ENCODE measurements around the gene ADAM19. TPM values are rescaled to one million over a fixed set of nuclear protein-coding genes. Genes with fewer than 3 reads are reported as not detected.
A peak's percentile ranks its signal among the peaks of the same experiment; 100 is the strongest.

Gene ADAM19
- polyA plus RNA-seq, 10 donors: 15.4 to 27.2 (median 20.0) TPM

DNA sequence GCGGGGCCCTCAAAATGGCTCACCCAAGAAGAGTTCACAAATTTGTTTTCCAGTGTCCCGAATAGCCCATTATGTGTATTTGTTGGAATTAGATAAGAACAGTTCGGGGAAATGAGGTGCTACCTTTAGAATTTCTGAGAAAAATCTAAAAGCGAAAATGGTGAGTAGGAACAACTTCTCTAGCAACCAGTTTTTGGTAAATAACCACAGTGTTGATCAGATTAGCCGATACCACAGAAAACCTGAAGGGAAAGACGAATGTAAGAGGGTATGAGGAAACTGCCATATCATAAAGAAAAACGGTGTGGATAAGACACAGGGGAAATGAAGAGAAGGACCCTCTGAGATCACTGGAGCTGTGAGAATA is 31.0 kb downstream of the ADAM19 start:
- DNase-seq: no peak

DNA sequence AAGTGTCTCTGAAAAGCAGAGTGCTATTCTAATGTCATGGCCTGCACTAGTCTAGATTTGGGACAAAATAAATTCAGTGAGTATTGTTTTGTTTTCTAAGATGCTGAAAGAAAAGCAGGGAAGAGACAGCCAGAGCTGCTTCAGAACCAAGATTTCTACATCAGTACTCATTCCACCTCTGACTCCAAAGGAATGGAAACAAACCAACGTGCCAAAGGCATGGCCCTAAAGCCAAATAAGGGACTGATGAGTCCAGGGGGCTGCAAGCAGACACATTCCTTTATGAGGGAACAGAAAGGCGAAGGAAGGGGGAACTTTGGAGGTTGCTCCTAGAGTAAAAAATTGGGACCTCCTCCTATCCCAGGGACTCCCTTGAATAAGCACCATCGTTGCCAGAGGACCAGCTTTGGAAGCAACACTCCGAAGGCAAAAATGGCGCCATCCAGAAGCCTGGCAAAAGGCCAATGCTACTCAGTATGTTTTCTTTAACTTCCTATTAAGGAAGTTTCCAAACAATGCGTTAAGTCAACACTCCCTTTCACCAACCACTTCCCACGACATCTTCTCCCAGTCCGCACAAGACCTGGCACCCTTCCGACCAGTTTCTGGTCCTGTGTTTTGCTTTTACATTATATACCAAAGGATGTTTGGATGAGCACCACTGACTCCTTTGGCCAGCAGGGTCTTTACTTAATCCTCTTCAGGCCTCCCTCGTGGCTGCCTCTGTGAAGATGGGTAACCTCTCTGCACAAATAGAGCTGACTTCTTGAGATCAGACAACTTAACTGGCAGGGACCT is 31.6 kb downstream of the ADAM19 start:
- DNase-seq: no peak

DNA sequence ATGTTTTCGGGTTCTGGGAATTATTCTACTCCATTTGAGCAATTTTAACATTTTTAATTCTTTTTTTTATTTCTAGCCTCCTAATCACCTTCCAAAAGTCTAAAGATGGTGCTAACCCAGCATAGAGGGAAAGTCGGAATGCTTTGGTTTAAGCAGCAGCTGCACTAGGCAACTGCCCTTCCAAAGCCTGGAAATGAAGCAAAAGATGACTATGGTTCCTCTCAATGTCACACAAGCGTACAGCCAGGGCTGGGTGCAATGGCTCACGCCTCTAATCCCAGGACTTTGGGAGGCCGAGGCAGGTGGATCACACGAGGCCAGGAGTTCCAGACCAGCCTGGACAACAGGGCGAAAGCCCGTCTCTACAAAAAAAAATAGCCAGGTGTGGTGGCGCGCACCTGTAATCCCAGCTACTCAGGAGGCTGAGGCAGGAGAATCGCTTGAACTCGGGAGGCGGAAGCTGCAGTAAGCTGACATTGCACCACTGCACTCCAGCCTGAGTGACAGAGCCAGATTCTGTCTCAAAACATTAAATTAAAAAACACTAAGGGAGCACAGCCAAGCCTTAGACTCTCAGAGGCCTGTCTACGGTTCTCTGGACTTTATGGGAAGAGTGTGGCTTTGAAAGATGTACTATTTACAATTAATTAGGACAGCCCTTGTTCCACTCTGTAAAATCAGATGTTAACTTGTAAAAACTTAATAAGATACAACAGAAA is 33.1 kb downstream of the ADAM19 start:
- no peak for DNase-seq

DNA sequence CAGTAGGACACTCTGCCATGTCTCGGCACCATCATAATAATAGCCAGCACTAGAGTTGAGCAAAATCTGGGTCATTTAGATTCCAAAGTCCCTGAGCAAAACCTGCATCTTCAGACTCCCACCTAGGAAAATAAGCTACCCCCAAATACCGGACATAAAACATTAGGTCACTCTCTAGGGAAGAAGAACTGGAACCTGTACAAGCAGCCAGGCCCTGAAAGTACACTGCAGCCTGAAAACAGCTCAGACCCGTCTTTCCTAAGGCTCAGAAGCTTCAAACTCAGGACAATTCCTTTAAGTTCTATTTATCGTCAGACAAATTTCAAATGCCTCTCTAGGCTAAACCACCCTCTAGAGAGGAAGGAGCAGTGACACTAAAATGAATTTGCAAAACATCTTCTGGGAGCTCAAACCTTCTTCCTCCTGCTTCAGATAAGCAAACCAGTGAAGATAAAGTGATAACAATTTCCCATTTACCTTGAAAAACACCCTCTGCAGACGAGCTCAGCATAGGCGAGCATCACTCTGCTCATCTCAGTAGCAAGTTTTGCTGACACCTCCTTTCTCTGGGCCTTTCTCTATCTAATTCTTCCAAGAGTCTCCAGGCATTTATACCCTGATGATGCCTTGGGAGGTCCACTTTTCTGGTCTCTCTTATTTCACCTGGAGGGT is 34.0 kb downstream of the ADAM19 start:
- DNase-seq: peak in 1 of 3 donors; percentile 73

DNA sequence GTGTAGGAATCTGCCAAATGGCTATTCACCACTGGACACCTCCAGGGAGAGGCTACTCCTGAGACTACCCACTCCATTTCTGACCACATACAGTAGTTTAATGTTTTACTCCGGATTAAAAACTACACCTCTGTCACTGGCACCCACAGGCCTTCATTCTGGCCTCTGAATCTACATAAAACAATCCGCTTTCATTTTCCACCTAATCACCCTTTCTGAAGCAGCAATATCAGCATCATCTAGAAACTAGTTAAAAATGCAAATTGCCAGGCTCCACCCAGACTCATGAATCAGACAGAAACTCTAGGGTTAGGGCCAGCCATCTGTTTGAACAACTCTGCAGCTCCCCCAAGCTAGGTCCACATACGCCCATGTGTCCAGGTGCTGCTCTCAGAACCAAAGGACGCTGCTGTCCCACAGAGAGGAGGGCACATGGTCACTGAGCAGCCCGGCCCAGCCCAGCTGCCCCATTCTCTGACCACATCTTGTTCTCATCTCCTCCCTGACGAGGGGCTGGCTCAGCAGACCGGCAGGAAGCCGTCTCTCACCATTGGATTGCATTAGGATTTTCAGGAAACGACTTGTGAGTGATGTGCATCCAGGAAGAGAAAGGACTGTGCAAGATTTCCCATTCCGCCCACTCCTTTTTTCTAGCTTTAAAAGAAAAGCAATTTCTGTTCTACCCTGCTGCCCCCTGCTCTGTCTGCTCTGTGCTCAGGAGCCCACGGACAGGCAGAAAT is 34.7 kb downstream of the ADAM19 start:
- peak in 2 of 3 donors; percentile 69 to 88 for DNase-seq

DNA sequence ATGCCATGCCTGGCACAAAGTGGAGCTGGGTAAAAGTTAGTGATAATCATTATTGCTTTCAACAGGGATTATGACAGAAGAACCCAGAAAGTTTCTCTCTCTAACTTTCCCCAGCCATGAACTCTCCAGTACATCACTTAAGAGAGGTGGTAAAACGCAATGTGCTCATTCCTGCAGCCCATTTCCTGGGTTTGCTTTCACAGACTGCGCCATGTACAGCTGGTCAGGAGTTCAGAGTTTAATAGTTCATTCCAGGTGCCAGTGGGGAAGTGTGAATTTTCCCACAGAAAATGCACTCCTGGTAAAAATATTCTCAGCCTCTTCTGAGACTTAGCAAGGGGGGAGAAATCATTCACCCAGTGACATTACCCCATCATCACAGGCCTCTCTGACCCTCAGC is 35.5 kb downstream of the ADAM19 start:
- no peak for DNase-seq

DNA sequence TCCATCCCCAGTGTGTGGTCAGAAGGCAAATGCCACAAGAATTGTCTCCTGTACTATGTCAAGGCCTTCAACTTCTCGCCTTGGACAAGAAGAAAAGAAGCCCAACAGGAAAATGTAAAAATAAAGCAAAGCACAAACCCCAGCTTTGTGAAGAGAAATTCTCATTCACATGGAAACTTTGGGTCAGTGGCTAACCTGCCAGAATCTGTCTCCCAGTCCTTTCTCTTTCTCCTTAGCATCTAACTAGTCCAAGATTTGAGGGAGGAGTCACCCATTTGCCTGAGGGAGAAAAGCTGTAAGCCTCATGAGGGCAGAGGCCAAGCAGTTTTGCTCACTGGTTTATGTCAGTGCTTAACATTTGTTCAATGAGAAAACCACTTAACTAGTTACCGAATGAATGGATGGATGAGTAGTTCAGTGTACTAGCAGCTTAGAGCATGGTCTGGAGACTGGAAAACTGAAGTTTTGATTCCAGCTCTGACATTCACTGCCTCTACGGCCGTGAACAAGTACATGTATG is 36.0 kb downstream of the ADAM19 start:
- DNase-seq: no peak

DNA sequence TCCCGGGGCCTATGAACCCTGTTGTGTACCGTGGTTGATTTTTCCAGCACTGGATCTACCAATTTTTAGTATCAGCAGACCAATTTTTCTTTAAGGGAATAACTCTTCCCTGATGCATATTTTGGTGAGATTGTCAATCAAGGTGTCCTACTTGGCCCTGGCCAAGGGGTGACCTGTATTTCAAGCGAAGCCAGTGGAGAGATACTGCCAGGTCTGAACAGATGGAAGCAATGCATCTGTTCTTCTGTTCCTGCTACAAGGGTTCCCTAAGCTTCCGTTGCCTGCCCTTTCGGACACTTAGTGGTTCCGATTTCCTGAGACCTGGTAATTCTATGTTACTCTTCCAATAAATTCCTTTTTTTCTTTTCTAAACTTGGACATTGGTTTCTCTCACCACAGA is 37.3 kb downstream of the ADAM19 start:
- no peak for DNase-seq

DNA sequence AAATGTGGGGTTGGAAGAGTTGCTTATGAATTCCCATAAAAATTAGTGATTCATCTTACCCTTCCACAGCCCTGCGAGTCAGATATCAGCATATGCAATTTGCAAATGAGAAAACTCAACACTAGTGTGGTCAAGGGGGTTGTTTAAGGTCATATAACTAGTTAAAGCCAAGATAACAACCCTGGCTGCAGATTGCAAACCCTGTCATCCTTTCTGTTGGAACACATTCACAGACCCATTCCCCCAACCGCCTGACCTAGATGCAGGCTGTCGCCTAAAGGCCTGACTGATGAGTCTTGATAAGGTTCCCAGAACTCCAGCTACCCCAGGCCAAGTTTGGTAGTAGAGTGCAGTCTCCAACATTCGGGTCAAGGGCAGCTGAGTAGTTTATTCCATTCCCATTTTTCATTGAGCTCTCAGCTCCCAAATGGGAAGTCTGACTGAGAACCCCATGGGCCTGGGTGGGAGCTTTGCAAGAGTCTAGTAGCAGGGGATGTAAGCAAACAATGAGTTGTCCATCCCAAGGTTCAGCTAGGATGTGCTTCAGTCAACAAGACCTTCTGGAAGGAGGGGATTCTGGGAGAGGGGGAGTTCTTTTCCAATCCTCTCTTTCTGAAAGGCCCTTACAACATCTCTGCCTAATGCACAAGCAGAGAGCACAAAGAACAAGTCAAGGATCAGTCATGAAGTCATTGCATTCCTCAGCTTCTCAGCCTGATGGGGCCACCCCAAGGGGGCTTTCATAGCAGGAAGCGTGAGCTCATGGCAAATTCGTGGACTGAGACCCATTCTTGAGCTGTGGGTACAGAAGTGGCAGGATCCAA is 40.3 kb downstream of the ADAM19 start:
- DNase-seq: no peak

DNA sequence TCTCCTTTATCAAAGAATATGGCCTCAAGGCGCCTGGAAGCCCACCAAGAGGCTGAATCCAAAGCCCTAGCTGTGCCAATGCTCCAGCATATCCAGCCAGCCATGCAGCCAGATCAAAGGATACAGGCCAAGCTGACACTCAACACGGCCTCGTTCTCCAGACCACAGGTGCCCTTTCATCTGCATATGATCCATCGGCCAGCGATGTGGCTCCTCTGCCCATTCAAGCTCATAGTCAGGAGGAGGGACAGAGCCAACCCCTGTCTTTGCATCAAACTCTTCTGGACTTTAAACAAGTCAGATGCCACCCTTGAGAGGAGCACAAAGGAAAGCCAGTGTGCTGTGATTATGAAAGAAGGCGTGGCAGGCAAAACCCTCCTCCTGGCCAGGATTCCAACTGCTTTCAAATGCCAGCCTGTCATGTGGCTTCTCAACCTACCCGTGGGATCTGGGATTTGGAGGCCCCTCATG is 42.5 kb downstream of the ADAM19 start:
- no peak for DNase-seq

DNA sequence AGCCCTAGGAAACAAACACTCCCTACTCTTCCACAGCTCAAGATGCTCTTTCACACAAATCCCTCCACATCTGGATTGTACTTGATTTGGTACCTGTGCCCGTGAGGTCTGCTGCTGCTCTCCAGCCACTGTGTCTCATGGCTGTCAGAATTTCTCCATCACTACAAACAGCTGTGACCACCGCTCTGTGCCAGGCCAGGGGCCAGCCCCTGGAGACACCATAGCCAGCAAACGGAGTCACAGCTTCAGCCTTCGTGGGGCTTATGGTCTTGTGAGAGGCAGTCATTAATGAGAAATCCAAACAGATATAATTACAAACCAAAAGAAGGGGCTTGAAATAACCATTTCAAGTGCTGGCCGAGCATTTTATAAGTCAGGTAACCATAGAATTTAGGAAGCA is 43.6 kb downstream of the ADAM19 start:
- DNase-seq: no peak

DNA sequence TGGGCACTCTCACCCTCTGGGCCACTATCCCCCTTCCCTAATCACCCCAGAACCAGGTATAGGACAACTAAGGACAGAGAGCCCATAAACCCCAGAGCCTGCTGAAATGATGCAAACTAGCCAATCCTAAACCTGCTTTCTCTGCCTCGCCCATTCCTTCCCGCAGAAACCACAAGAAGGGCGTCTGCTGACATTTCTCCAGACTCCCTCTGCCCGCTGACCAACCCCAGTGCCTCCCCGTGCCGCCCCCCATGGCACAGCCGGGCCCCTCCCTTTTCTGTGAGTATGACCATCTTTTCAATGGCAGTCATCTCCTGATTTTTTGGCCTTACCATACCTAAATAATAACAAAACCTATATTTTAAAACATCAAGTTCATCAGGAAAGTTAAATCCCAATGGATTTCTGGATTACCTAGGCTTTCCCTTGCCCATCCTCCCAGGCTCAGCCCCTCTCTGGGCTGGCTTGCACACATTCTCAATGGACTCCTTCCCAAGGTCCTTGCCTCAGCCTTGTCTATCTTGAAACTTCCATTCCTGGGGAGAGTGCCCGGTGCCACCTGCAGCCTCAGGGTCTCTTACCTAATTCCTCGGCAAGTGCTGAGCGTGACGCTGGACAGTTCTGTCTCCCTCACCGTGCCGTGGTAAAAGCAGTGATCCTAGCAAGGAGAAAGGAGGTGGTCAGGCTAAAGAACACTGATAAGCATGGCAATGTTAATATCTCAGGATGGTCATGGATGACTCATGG is 45.2 kb downstream of the ADAM19 start:
- no peak for DNase-seq

DNA sequence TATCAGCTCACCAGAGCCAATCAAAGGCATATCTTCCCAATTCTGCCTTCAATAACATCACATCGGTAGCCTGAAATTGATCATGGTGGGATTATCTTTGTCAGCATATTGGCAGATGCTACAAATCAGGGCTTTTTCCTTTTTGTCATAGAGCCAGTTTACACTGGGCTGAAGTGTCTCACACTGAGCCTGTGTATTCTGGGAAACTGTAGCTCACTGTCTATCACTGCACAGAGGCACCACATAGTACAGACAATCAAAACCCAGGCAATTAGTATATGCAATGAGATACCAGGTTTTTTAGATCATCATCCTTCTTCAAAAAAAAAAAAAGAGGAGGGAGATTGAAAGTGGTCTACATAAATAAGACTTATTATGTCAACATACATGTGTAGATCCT is 46.6 kb downstream of the ADAM19 start:
- no peak for DNase-seq

DNA sequence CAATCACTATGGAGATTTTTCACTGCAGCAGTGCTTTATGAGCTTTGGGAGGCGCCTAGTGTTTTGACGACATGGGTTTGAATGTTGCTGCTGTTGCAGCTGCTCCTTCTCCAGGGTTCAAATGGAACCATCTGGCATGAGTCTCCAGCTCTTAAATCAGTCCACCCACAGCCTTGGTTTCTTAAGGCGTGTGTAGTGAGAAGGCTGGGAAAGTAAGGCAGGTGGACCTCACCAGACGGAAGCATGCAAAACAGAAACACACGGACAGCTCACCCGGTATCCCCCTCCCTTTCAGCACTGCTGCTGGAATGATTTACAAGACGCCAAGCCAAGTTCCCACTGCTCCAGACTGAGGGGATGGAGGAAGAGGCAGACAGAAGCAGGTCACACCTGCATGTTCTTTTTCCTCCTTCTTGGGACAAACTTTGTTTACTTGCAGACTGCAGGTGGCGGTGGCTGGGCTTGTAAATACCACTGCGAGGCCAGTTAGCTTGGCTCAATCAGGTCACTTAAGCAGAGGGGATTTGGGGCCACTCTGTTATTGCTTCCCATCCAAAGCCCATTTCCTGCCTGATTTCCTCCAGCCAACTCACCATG is 47.4 kb downstream of the ADAM19 start:
- peak; percentile 57 to 94 (median 78) for DNase-seq

DNA sequence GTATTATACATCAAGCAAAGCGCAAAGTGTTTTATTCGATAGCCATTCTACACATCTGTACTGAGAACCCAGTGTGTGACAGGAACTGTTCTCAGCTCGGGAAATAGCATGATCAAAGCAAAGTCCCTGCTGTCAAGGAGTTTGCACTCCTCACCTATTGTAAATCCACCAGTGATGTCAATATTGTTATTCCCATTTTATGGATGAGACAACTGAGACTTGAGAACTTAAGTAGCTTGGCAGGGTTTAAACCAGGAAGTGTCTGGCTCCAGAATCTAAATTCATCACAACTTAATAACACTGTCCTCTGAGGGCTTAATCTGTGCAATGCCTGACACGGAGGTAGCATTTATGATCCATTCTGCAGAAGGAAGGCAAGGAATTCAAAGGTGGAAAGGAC is 50.7 kb downstream of the ADAM19 start:
- no peak for DNase-seq

DNA sequence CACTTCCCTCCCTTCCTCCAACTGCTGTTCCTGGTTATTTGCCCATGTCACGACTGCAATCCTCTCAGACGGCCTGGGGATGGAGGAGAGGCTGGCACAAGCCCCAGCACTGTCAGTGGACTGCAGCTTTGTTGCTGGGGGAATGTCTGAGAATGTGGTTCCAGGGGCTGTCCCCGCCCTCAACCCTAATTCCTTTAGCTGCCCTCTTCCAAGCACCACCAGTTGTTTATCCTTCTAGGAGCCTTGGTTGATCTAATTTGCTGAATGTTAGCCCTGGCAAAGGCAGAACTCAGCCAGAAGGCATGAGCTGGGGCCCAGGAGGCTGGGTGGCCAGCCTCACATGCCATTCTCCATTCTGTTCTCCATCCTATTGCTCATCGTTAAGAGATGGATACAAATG is 51.6 kb downstream of the ADAM19 start:
- no peak for DNase-seq

DNA sequence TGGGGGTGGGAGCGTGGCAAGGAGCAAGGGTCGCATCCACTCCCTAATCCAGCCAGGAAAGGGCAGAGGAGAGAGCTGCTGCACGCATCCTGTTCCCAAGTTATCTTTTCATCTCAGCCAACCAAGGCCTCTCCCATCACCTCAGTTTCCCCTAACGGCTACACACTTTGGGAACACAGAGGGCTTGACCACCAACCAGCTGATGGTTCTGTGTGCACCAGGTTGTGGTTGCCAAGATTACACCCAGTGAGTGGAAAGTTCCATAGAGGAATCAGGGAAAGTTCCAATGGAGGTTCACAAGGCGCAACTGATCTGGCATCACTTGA is 53.9 kb downstream of the ADAM19 start:
- no peak for DNase-seq

DNA sequence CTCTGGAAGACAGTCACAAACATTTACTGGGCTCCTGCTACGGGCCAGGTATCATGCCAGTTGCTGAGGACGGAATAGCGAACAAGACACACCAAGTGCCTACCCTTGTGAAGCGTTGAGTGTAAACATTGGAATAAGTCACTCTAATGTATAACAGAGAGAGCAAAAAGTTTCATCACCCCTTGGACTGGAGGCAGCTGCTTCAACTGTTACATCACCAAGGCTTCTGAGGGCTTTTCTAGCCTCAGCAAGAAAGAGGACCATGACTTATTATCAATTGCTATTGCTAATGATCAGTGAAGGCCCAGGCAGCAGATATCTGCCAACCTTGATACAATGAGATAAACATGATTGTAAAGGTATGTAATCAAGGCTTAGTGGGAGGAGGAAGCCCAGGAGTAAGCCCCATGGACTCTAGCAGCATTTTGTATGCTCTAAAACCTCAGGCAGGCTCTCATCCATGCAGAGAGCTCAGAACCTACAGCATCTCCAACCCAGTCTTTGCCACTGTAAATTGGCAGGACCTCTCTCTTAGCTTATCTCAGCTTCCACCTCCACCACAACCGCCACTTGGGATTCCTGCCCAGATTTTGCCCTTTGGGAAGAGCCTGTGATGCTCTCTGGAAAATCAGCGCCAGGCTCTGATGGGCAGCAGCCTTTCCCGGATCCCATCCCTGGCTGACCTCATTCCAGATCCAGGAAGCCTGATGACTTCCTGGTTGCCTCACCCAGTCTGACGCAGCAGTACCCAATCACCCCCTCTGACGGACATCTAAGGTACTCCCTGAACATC is 54.5 kb downstream of the ADAM19 start:
- DNase-seq: no peak
